ENCODE data around the gene AGK.

- TF ChIP-seq, protein P1, sequence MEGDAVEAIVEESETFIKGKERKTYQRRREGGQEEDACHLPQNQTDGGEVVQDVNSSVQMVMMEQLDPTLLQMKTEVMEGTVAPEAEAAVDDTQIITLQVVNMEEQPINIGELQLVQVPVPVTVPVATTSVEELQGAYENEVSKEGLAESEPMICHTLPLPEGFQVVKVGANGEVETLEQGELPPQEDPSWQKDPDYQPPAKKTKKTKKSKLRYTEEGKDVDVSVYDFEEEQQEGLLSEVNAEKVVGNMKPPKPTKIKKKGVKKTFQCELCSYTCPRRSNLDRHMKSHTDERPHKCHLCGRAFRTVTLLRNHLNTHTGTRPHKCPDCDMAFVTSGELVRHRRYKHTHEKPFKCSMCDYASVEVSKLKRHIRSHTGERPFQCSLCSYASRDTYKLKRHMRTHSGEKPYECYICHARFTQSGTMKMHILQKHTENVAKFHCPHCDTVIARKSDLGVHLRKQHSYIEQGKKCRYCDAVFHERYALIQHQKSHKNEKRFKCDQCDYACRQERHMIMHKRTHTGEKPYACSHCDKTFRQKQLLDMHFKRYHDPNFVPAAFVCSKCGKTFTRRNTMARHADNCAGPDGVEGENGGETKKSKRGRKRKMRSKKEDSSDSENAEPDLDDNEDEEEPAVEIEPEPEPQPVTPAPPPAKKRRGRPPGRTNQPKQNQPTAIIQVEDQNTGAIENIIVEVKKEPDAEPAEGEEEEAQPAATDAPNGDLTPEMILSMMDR (IDR thresholded peaks at IDR 0.05; ENCODE audit: insufficient read depth, low read length) = no peak
- TF ChIP-seq, protein P2, sequence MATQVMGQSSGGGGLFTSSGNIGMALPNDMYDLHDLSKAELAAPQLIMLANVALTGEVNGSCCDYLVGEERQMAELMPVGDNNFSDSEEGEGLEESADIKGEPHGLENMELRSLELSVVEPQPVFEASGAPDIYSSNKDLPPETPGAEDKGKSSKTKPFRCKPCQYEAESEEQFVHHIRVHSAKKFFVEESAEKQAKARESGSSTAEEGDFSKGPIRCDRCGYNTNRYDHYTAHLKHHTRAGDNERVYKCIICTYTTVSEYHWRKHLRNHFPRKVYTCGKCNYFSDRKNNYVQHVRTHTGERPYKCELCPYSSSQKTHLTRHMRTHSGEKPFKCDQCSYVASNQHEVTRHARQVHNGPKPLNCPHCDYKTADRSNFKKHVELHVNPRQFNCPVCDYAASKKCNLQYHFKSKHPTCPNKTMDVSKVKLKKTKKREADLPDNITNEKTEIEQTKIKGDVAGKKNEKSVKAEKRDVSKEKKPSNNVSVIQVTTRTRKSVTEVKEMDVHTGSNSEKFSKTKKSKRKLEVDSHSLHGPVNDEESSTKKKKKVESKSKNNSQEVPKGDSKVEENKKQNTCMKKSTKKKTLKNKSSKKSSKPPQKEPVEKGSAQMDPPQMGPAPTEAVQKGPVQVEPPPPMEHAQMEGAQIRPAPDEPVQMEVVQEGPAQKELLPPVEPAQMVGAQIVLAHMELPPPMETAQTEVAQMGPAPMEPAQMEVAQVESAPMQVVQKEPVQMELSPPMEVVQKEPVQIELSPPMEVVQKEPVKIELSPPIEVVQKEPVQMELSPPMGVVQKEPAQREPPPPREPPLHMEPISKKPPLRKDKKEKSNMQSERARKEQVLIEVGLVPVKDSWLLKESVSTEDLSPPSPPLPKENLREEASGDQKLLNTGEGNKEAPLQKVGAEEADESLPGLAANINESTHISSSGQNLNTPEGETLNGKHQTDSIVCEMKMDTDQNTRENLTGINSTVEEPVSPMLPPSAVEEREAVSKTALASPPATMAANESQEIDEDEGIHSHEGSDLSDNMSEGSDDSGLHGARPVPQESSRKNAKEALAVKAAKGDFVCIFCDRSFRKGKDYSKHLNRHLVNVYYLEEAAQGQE (IDR thresholded peaks at IDR 0.05; ENCODE audit: insufficient replicate concordance, low read depth) = no peak
- TF ChIP-seq POLR2AphosphoS5 (IDR thresholded peaks at IDR 0.05; ENCODE audit: low read depth) = no peak
- no peak for TF ChIP-seq GABPA (IDR thresholded peaks at IDR 0.05; ENCODE audit: low read depth)
Observed at GRCh38 chr7:141600168-141601006, 49.2 kb downstream of the AGK start.

All from HL-60 (cell line).